Measurements from ENCODE around the gene METTL25.
"Not testable (repeated sequence)": the region's sequence is repeated elsewhere in the genome, so short reads cannot be mapped to it uniquely, and the experiment has no call there.

The METTL25 gene, protein sequence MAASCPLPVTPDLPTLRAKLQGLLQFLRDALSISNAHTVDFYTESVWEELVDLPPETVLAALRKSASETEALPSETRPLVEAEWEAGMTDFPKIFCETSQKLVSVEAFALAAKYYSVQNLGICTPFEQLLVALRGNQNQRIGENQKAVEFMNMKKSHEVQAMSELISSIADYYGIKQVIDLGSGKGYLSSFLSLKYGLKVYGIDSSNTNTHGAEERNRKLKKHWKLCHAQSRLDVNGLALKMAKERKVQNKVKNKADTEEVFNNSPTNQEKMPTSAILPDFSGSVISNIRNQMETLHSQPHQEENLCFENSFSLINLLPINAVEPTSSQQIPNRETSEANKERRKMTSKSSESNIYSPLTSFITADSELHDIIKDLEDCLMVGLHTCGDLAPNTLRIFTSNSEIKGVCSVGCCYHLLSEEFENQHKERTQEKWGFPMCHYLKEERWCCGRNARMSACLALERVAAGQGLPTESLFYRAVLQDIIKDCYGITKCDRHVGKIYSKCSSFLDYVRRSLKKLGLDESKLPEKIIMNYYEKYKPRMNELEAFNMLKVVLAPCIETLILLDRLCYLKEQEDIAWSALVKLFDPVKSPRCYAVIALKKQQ

DNA sequence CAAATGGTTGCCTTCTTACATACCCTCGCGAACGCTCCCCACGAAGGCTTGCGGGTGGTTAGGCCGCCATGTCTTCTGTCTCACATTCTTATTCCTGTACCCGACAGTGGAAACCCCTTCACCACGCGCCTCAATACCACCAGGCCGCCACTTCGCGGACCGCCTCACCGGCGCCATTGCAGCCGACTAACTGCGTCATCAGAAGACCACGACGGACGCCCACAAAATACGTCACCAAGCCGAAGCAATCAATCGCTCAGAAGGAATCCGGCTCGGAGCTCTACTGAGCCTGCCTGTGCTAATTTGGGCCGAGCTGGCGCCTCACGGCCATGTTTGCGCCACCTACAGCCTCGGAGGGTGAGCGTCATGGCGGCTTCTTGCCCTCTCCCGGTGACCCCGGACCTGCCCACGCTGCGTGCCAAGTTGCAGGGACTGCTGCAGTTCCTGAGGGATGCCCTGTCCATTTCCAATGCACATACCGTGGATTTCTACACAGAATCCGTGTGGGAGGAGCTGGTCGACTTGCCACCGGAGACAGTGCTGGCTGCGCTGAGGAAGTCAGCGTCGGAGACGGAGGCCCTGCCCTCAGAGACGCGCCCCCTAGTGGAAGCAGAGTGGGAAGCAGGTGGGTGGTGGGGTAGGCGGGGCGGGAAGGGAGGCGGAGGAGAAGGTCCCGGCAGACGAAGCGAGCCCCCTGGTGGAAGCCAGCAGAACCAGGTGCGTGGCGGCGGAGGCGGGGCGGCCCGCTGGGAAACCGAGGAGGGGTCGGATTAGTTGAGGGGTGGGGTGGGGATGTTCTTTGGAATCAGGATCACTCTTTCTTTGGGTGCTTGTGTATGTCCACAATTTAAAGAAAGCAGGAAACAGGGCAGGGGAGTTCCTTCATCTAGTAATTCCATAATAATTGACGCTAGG lies at the start of gene METTL25, which contains the start of gene CCDC59:
Gene METTL25, plus strand, starts transcription at position 330 of the 915 bp plus-strand sequence. Its CDS starts 37 bp downstream, at position 367.
Gene CCDC59, minus strand, starts transcription at position 188 of the 915 bp plus-strand sequence. Its CDS starts 11 bp downstream, at position 177.
- DNase-seq: peak; percentile 97 to 98

- DNase-seq: no peak
Measured at GRCh38 chr12:82314406-82314892, 43.9 kb upstream of the METTL25 start.

GRCh38 chr12:82319276-82319675 lies 39.1 kb upstream of the METTL25 start:
- DNase-seq: no peak

DNA sequence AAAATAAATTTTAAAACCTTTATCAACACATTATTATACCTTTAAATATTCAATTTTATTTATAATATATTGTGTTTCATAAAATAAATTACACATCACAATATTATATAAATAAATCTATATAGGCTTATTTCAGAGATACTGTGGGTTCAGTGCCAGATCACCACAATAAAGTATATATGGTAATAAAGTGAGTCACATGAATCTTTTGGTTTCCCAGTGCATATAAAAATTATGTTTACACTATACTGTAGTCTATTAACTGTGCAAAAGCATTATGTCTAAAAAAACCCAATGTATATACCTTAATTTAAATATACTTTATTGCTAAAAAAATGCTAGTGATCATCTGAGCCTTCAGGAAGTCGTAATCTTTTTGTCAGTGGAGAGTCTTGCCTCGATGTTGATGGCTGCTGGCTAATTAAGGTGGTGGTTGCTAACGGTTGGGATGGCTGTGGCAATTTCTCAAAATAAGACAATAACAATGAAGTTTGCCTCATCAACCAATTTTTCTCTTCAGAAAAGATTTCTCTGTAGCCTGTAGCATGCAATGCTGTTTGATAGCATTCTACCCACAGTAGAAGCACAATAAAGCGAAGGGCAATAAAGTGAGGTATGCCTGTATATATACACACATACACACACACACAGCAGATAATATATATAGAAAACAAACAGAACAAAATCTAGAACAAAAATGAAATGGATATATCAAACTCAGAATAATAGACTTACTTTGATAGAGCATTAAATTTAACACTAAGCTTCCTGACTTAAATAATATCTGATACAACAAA lies 32.6 kb upstream of the METTL25 start:
- DNase-seq: no peak

DNA sequence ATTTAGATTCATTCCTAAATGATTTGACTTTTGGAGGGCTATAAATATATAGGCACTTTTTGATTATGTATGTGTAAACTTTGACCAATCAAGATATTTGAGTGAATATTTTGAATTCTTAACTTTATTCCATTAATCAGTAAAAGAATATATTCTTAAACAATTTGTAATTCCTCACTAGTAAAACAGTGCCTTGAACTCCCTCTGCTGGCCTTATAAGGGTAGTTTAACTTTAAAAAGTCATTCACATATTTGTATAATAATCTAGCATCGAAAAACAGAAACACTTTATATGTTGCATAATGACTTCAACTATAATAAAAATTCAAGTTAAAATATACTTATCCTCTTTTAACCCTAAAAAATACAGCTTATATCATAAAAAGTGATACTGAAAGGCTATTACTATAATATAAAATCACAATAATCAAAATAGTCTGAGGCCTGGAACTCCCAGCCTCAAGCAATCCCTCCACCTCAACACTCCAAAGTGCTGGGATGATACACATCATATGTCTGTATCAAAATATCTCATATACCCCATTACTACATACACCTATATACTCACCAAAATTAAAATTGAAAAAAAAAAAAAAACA lies 31.3 kb upstream of the METTL25 start:
- DNase-seq: peak in 1 of 2 donors; percentile 19

- no peak for DNase-seq
Measured at GRCh38 chr12:82327861-82328260, 30.5 kb upstream of the METTL25 start.

DNA sequence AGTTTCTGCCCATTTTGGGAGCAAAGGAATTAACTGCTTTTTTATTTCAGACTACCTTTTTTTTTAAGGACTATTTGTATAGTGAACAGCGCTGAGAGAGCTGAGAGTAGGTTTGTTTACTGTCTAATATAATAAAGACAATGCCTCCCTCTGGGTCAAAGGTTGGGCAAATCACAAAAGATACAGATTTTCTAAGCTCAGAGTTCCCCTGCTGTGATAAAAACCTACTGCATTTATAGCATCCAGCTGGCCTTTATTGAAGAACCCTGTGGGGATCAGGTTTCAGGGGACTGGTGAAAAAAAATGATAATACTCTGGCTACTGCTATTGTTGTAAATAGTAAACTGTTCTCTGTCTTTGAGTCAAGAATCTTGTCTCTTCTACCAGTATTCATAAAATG lies 28.8 kb upstream of the METTL25 start:
- no peak for DNase-seq

- DNase-seq: no peak
Measured at GRCh38 chr12:82350161-82350560, 8.2 kb upstream of the METTL25 start.

- DNase-seq: no peak
Measured at GRCh38 chr12:82351390-82351789, 6.9 kb upstream of the METTL25 start.

GRCh38 chr12:82357340-82357739 lies 989 bp upstream of the METTL25 start:
- DNase-seq: no peak

GRCh38 chr12:82357845-82358199 lies 507 bp upstream of the METTL25 start:
- no peak for DNase-seq

DNA sequence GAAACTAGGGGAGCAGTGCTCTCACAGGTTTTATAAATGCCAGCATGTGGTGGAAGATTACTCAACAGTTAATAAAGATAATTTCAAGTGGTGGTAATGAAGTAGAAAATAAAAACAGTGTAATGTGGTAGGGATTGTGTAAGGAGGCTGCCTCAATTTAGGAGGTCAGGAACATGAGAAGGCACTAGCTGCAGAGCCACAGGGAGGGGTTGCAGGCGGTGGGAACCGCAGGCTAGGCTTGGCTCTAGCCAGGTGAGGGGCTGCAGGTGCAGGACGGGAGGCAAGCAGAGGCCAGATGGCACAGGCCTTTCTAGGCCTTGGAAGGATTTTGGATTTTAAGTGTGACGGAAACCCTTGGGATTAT lies 768 bp downstream of the METTL25 start:
- DNase-seq: no peak

GRCh38 chr12:82360834-82361233 lies 2.5 kb downstream of the METTL25 start:
- DNase-seq: not testable (repeated sequence)

- DNase-seq: no peak
Measured at GRCh38 chr12:82361461-82361915, 3.2 kb downstream of the METTL25 start.

GRCh38 chr12:82363990-82364389 lies 5.7 kb downstream of the METTL25 start:
- no peak for DNase-seq

- no peak for DNase-seq
Measured at GRCh38 chr12:82366197-82366596, 7.9 kb downstream of the METTL25 start.

GRCh38 chr12:82375201-82375600 lies 16.9 kb downstream of the METTL25 start:
- no peak for DNase-seq

GRCh38 chr12:82378997-82379396 lies 20.7 kb downstream of the METTL25 start:
- no peak for DNase-seq

DNA sequence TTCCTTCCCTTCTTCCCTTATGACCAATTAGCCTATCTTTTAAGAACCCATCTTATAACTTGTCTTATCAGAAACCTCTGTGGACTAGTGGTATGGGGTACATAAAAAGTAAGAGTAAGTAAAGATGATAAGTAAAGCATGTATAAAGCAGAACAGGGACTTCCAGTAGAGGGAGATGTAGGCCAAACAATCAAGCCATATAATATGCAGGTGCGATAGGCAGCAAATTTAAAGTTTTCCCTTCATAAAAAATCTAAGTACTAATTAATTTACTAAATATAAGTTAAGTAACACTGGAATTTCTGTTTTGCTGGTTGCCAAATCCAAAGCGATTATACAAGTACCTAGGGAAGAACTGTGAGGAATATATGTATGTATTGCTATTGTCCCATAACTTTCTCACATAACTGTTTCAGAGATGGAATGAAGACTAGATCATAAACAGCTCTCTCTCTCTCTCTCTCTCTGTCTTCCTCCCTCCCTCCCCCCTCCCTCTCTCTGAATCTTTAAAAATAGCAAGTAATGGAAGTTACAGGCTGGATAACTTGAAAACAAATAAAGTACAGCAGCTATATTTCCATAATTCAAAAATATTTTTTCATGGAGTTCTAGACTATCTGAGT lies 25.7 kb downstream of the METTL25 start:
- DNase-seq: no peak

DNA sequence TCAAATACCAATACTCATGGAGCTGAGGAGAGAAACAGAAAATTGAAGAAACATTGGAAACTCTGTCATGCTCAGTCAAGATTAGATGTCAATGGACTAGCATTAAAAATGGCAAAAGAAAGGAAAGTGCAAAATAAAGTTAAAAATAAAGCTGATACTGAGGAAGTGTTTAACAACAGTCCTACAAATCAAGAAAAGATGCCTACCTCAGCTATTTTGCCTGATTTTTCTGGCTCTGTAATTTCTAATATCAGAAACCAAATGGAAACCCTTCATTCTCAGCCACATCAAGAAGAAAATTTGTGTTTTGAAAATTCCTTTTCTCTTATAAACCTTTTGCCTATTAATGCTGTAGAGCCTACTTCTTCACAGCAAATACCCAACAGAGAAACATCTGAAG lies 40.5 kb downstream of the METTL25 start:
- no peak for DNase-seq

DNA sequence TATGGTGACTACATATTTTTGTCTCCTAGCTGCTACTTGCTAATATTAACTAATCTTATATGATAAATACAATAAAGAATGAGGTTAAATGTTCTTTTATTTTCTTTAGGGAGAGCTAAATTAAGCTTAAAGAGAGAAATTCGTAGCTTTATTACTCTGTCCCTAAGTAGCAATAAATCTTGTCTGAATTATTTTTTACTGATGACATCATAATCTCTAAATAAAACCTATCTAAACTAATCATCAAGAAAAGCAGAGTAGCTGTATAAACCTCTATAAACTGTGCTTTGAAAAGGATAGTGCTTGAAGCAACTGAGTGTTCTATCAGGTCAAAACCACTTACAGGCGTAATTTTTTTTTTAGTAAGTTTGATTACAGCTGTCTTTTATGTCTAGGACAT lies 42.5 kb downstream of the METTL25 start:
- DNase-seq: no peak

Data from CD4-positive, alpha-beta T cell treated with Interleukin-4 for 1 hour (primary cell).